GM12875 (cell line): ENCODE measurements around the gene HHIP.

Experiments used
- H3K4me3 ChIP-seq: one replicate; pipeline ENCODE4 v1.5.1; 2011; ENCODE audit warnings: low read depth, low read length, control low read depth
- CTCF ChIP-seq: IDR thresholded peaks from 2 replicates; pipeline ENCODE4 v1.5.1; 2011; ENCODE audit warnings: low read depth, mild to moderate bottlenecking, control low read depth, inconsistent platforms, low read length, moderate library complexity, borderline replicate concordance; ENCODE audit not compliant: insufficient read depth

HHIP gene

GRCh38 chr4:144670776-144671175, 24.8 kb downstream of the HHIP start:
- TF ChIP-seq CTCF = no peak
- H3K4me3 ChIP-seq = no peak overlapping the region

GRCh38 chr4:144674711-144675110, 28.8 kb downstream of the HHIP start:
- TF ChIP-seq CTCF = no peak
- H3K4me3 ChIP-seq = no peak overlapping the region

GRCh38 chr4:144681806-144682205, 35.9 kb downstream of the HHIP start:
- no peak for TF ChIP-seq CTCF
- no peak overlapping the region for H3K4me3 ChIP-seq

GRCh38 chr4:144683516-144683915, 37.6 kb downstream of the HHIP start:
- H3K4me3 ChIP-seq = no peak overlapping the region
- TF ChIP-seq CTCF = no peak

GRCh38 chr4:144685911-144686310, 40.0 kb downstream of the HHIP start:
- no peak overlapping the region for H3K4me3 ChIP-seq
- no peak for TF ChIP-seq CTCF

- TF ChIP-seq CTCF = no peak
- H3K4me3 ChIP-seq = no peak overlapping the region
Measured at GRCh38 chr4:144686921-144687320, 41.0 kb downstream of the HHIP start.

- no peak overlapping the region for H3K4me3 ChIP-seq
- TF ChIP-seq CTCF = no peak
Measured at GRCh38 chr4:144687466-144687865, 41.5 kb downstream of the HHIP start.
